RWPE2 (cell line): ENCODE data around the gene SCUBE3.
A peak's percentile ranks its signal among the peaks of the same experiment; 100 is the strongest.

Source experiments
- ATAC-seq: fragments of 200-7000 bp; cut with Tn5 transposase; 3 replicates; pipeline ENCODE4 v1.9.1; 2021; ENCODE audit warnings: low read depth
- DNase-seq: peaks from one replicate; pipeline ENCODE4 v3.0.0-alpha.2; 2020; ENCODE audit warnings: low spot score
- H3K27ac ChIP-seq: fragments of 450-650 bp; 2 replicates; pipeline ENCODE4 v1.5.1; 2017; ENCODE audit warnings: mild to moderate bottlenecking; ENCODE audit not compliant: poor library complexity, severe bottlenecking
- H3K27me3 ChIP-seq: fragments of 250-450 bp; sonication (Bioruptor Pico); 2 replicates; pipeline ENCODE4 v1.5.1; 2021; ENCODE audit warnings: mild to moderate bottlenecking, moderate library complexity; ENCODE audit not compliant: insufficient read depth, poor library complexity, severe bottlenecking
- H3K36me3 ChIP-seq: fragments of 250-450 bp; sonication (Bioruptor Pico); 2 replicates; pipeline ENCODE4 v1.5.1; 2020; ENCODE audit warnings: low read depth, mild to moderate bottlenecking, moderate library complexity
- H3K4me1 ChIP-seq: fragments of 250-450 bp; sonication (Bioruptor Pico); 2 replicates; pipeline ENCODE4 v1.5.1; 2021; ENCODE audit warnings: mild to moderate bottlenecking, moderate library complexity; ENCODE audit not compliant: insufficient read depth, poor library complexity, severe bottlenecking
- H3K4me3 ChIP-seq: fragments of 250-450 bp; sonication (Bioruptor Pico); 2 replicates; pipeline ENCODE4 v1.5.1; 2021; ENCODE audit warnings: mild to moderate bottlenecking, moderate library complexity; ENCODE audit not compliant: severe bottlenecking
- H3K9me3 ChIP-seq: fragments of 250-450 bp; sonication (Bioruptor Pico); 2 replicates; pipeline ENCODE4 v1.5.1; 2021; ENCODE audit warnings: mild to moderate bottlenecking, moderate library complexity; ENCODE audit not compliant: severe bottlenecking
- TF ChIP-seq, protein P1 (sequence below): fragments of 450-650 bp; IDR thresholded peaks from one replicate; pipeline ENCODE4 v1.5.1; 2017; ENCODE audit warnings: mild to moderate bottlenecking, moderate library complexity; ENCODE audit not compliant: poor library complexity, severe bottlenecking

Gene SCUBE3

DNA sequence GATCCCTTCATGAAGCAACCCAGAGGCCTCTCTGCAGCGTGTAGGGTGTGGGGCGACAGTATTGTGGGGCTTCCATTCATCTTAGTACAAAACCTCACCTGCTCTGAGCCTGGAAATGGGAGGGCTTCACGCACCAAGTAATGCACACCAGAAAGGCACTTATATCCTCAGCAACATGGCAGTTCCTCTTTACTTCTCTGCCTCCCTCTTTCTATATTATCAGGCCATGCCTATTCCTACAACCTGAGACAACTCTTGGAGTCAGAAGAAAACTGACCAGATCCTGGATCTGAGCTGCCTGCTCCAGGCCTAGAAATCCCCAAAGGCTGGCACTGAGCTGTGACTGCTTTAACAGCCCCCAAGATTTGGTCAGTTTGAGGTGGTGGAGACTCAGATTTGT, 38.2 kb downstream of the SCUBE3 start:
- TF ChIP-seq, protein P1, sequence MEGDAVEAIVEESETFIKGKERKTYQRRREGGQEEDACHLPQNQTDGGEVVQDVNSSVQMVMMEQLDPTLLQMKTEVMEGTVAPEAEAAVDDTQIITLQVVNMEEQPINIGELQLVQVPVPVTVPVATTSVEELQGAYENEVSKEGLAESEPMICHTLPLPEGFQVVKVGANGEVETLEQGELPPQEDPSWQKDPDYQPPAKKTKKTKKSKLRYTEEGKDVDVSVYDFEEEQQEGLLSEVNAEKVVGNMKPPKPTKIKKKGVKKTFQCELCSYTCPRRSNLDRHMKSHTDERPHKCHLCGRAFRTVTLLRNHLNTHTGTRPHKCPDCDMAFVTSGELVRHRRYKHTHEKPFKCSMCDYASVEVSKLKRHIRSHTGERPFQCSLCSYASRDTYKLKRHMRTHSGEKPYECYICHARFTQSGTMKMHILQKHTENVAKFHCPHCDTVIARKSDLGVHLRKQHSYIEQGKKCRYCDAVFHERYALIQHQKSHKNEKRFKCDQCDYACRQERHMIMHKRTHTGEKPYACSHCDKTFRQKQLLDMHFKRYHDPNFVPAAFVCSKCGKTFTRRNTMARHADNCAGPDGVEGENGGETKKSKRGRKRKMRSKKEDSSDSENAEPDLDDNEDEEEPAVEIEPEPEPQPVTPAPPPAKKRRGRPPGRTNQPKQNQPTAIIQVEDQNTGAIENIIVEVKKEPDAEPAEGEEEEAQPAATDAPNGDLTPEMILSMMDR = no peak
- Histone ChIP-seq H3K27me3 (no peaks in the 10 kb centered on the region), H3K4me1 (no peaks in the 10 kb centered on the region), H3K27ac (no peak overlapping the region), H3K4me3 (no peak overlapping the region), H3K9me3 (no peaks in the 10 kb centered on the region), H3K36me3 (no peaks in the 10 kb centered on the region)
- ATAC-seq (no peak), DNase-seq (no peak)

DNA sequence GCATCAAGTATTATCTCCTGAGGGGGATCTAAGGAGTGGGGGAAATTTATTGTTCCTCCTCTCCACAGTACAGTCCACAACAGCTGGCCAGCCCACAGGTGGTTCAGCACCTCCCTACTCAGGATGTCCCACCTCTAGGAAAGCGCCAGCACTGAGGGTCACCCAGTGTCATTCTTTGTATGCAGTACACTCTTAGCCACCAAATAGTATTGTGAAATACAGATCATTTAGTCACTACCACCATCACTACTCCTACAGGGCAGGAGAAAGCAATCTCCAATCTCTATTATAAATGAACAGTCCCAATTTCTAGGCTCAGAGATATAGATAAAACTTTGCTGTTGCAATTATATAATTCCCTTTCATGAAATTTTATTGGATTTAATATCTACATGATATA, 39.5 kb downstream of the SCUBE3 start:
- Histone ChIP-seq H3K9me3 (no peaks in the 10 kb centered on the region), H3K4me1 (peaks cover 5% of the 10 kb centered on the region)
- TF ChIP-seq, protein P1 = no peak

DNA sequence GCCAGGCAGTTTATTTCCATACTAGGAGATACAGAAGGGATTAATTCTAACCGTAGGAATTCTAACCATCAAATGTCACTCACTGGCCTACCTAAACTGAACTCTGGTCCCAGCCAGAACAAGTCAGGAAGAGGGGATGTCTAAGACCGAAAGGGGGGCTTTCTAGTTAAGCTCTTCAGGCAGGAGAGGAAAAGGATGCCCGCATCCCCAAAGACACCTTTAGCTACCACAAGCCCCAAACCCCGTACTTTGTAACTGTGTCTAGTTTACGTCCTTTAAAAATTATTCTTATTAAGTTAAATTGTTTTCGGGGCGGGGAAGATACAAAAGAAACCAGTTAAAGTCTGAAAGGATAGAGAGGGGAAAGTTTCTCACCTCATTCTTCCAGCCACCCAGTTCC, 44.6 kb downstream of the SCUBE3 start:
- H3K27me3 ChIP-seq = no peaks in the 10 kb centered on the region
- ATAC-seq = no peak
- no peak for DNase-seq
- no peaks in the 10 kb centered on the region for H3K36me3 ChIP-seq
- TF ChIP-seq, protein P1 = no peak
- peak overlapping the region; percentile 86 for H3K4me3 ChIP-seq
- peak overlapping the region; percentile 80 for H3K27ac ChIP-seq
- no peaks in the 10 kb centered on the region for H3K9me3 ChIP-seq
- H3K4me1 ChIP-seq = peaks cover 10% of the 10 kb centered on the region

More for the DNA sequence above, 39.5 kb downstream of the SCUBE3 start:
- Histone ChIP-seq H3K4me3 (no peak overlapping the region), H3K27ac (no peak overlapping the region), H3K27me3 (no peaks in the 10 kb centered on the region), H3K36me3 (no peaks in the 10 kb centered on the region)
- ATAC-seq (no peak), DNase-seq (no peak)

DNA sequence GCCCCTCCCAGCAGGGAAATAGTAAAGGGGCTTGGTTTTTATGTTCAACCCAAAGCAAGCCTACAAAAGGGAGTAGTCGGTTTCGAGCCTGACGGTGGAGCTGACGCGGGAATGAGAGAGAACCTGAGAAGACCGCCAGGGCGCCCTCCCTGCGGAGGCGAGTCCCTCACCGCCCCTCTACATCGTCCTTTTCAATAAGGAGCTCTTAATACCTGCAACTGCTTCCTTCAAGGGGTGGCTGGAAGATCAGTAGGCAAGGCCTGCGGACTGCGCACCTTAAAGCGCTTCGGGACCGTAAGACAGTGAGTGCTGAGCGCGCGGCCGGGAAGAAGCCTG, 45.1 kb downstream of the SCUBE3 start:
- Histone ChIP-seq H3K9me3 (no peaks in the 10 kb centered on the region), H3K27ac (peak overlapping the region; percentile 80), H3K4me3 (peak overlapping the region; percentile 86), H3K4me1 (peaks cover 10% of the 10 kb centered on the region), H3K27me3 (no peaks in the 10 kb centered on the region), H3K36me3 (no peaks in the 10 kb centered on the region)
- peak; percentile 46 for ATAC-seq
- TF ChIP-seq, protein P1 = no peak
- no peak for DNase-seq

DNA sequence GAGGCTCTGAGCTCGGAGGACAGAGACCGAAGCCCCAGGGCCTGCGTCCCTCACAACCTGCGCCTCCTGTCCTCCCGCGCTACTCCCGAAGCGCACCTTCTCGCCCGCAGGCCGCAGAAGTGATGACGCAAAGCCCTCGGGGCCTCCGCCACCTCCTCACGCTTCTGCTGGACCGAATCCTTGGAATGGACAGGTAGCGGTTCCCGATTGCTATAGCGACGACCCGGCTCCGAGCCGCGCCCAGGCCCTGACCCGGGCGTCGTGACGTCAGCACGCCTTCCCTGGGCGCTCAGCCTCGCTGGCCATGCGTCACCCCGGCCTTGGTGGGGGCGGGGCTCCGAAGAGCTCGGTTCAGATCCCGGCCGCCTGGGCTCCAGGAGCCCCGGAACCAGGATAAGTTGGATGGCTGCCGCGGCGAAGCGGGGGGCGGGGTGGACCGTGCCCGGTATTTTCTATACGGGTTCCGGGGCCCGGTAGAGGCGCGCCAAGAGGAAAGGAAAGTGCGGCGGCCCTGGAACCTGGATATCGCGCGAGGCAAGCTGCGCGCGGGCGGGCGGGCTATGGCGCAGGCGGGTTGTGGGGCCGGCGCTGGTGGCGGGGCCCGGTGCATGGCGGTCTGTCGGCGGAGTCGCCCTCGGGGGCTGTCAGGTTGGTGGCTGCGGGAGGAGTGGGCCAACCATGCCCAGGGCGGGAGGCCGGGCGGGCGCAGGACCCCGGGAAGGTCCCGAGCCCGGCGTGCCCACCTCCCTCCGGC, 45.6 kb downstream of the SCUBE3 start, which contains the start of gene ZNF76:
Gene ZNF76 (plus strand): TSS at position 542 of the 754 bp plus-strand sequence. CDS start 21,417 bp downstream, outside the sequence.
- H3K4me3 ChIP-seq = peak within 1 kb of the TSS; percentile 86
- H3K27ac ChIP-seq = peak within 1 kb of the TSS; percentile 80
- H3K9me3 ChIP-seq = no peaks in the 10 kb centered on the region
- DNase-seq = peak; percentile 96
- no peaks in the 10 kb centered on the region for H3K36me3 ChIP-seq
- TF ChIP-seq, protein P1 = no peak
- no peaks in the 10 kb centered on the region for H3K27me3 ChIP-seq
- ATAC-seq = peak; percentile 81
- H3K4me1 ChIP-seq = peaks cover 10% of the 10 kb centered on the region
